A549 (cell line): ENCODE measurements around the gene PSMC3IP. TPM values are rescaled to one million over a fixed set of nuclear protein-coding genes. Genes with fewer than 3 reads are reported as not detected.
A peak's percentile ranks its signal among the peaks of the same experiment; 100 is the strongest.

Source experiments
- BHLHE40 ChIP-seq: IDR thresholded peaks from 2 replicates; pipeline ENCODE4 v1.6.1; 2012; ENCODE audit warnings: low read depth, low read length, inconsistent platforms
- CBX2 ChIP-seq: fragments of 200-600 bp; sonication (generic); IDR thresholded peaks from 2 replicates; pipeline ENCODE4 v1.6.1; 2016; ENCODE audit warnings: low read depth, mild to moderate bottlenecking, borderline replicate concordance
- CBX8 ChIP-seq: fragments of 200-600 bp; sonication (generic); IDR thresholded peaks from 2 replicates; pipeline ENCODE4 v1.6.1; 2016
- CHD2 ChIP-seq: fragments of 150-350 bp; IDR thresholded peaks from 2 replicates; pipeline ENCODE4 v1.6.1; 2014; ENCODE audit warnings: low read length; ENCODE audit not compliant: partially characterized antibody
- CHD4 ChIP-seq: fragments of 200-600 bp; sonication (generic); IDR thresholded peaks from 2 replicates; pipeline ENCODE4 v1.6.1; 2016; ENCODE audit warnings: antibody characterized with exemption, mild to moderate bottlenecking, borderline replicate concordance
- CTCF ChIP-seq: fragments of >200 bp; sonication (Bioruptor Twin); formaldehyde crosslinking; IDR thresholded peaks from 3 replicates; pipeline ENCODE4 v1.5.1; 2016
- E2F6 ChIP-seq: IDR thresholded peaks from 2 replicates; pipeline ENCODE4 v1.6.1; 2012; ENCODE audit warnings: low read depth, borderline replicate concordance
- ELK1 ChIP-seq: fragments of 150-350 bp; IDR thresholded peaks from 2 replicates; pipeline ENCODE4 v1.6.1; 2014; ENCODE audit warnings: low read depth, mild to moderate bottlenecking, low read length
- HEYL ChIP-seq: fragments of 250-450 bp; sonication (Bioruptor Pico); IDR thresholded peaks from 2 replicates; pipeline ENCODE4 v1.8.0; 2021; ENCODE audit warnings: mild to moderate bottlenecking, moderate library complexity
- HMGXB4 ChIP-seq: fragments of 250-450 bp; sonication (Bioruptor Pico); IDR thresholded peaks from 2 replicates; pipeline ENCODE4 v1.5.0; 2021; ENCODE audit warnings: mild to moderate bottlenecking, moderate library complexity, borderline replicate concordance
- HOXB5 ChIP-seq: fragments of 250-450 bp; sonication (Bioruptor Pico); IDR thresholded peaks from 2 replicates; pipeline ENCODE4 v1.5.0; 2020; ENCODE audit warnings: mild to moderate bottlenecking, moderate library complexity
- JUN ChIP-seq, 2 experiments: fragments of >200 bp; sonication (Bioruptor Twin); formaldehyde crosslinking; IDR thresholded peaks; 2 replicates in 1 of 2; 3 replicates in 1 of 2; pipeline ENCODE4 v1.6.1; 2016 to 2017
- JUNB ChIP-seq: fragments of >200 bp; sonication (Bioruptor Twin); formaldehyde crosslinking; IDR thresholded peaks from 2 replicates; pipeline ENCODE4 v1.6.1; 2016
- MAFK ChIP-seq: fragments of 450-650 bp; IDR thresholded peaks from 2 replicates; pipeline ENCODE4 v1.6.1; 2014; ENCODE audit not compliant: partially characterized antibody
- MAZ ChIP-seq: fragments of 150-350 bp; IDR thresholded peaks from 2 replicates; pipeline ENCODE4 v1.6.1; 2014; ENCODE audit warnings: antibody characterized with exemption, low read depth, low read length, borderline replicate concordance
- PBX3 ChIP-seq: IDR thresholded peaks from 2 replicates; pipeline ENCODE4 v1.6.1; 2012
- PHF8 ChIP-seq: fragments of 200-600 bp; sonication (generic); IDR thresholded peaks from 2 replicates; pipeline ENCODE4 v1.6.1; 2016; ENCODE audit warnings: low read depth, mild to moderate bottlenecking, antibody characterized with exemption, moderate library complexity, borderline replicate concordance
- POLR2AphosphoS2 ChIP-seq: conservative IDR thresholded peaks from 2 replicates; pipeline ENCODE4 v1.6.1; 2012; ENCODE audit warnings: low read length, improper control_type of control experiment, inconsistent platforms
- RARB ChIP-seq: fragments of 250-450 bp; sonication (Bioruptor Pico); IDR thresholded peaks from 2 replicates; pipeline ENCODE4 v1.8.0; 2021; ENCODE audit warnings: mild to moderate bottlenecking, moderate library complexity
- RCOR1 ChIP-seq: fragments of 150-350 bp; IDR thresholded peaks from 2 replicates; pipeline ENCODE4 v1.6.1; 2014; ENCODE audit warnings: antibody characterized with exemption, low read length, low read depth
- REST ChIP-seq: fragments of 200-600 bp; sonication (generic); IDR thresholded peaks from 2 replicates; pipeline ENCODE4 v1.6.1; 2016; ENCODE audit warnings: antibody characterized with exemption, mild to moderate bottlenecking, moderate library complexity
- SMC3 ChIP-seq: fragments of >200 bp; sonication (Bioruptor Twin); formaldehyde crosslinking; IDR thresholded peaks from 3 replicates; pipeline ENCODE4 v1.6.1; 2018; ENCODE audit warnings: inconsistent platforms
- ZC3H11A ChIP-seq: fragments of 450-650 bp; IDR thresholded peaks from 2 replicates; pipeline ENCODE4 v1.6.1; 2014; ENCODE audit warnings: antibody characterized with exemption, mild to moderate bottlenecking
- ZSCAN20 ChIP-seq: fragments of 250-450 bp; sonication (Bioruptor Pico); IDR thresholded peaks from 2 replicates; pipeline ENCODE4 v1.8.0; 2022; ENCODE audit warnings: mild to moderate bottlenecking, moderate library complexity
- polyA plus RNA-seq, 4 experiments: library from polyadenylated mRNA; depleted of rRNA in 3 of 4; stranded (reverse); fragments of >200 nt; fragmentation: RNase III in 1 of 4; extraction: RNeasy Plus Mini Kit Qiagen cat#74134 plus additional on column Dnase treatment in 1 of 4; gene quantifications; 2 replicates in 3 of 4; 3 replicates in 1 of 4; pipeline ENCODE4 v1.2.3, GENCODE V29; 2011 to 2017

Gene PSMC3IP
- polyA plus RNA-seq, 2 of the 4 experiments (the other 2 are of a cell fraction) = 26.1 to 37.9 TPM

GRCh38 chr17:42578282-42578869 lies 847 bp upstream of the PSMC3IP start (continued):
- TF ChIP-seq HMGXB4 (CRISPR knock-in tag) = no peak
- peak; percentile 86 for TF ChIP-seq CTCF
- TF ChIP-seq BHLHE40 = no peak
- 0 out of 2 replicates have a peak, but pooled peaks have one; percentile 19 for TF ChIP-seq MAZ
- no peak for TF ChIP-seq JUNB
- TF ChIP-seq ELK1 = no peak
- TF ChIP-seq E2F6 = no peak
- no peak for TF ChIP-seq CBX8
- no peak for TF ChIP-seq ZSCAN20
- TF ChIP-seq CBX2 = no peak
- TF ChIP-seq HEYL (CRISPR knock-in tag) = no peak
- TF ChIP-seq PHF8 = no peak
- no peak for TF ChIP-seq JUN (IDR thresholded peaks at IDR 0.05)
- TF ChIP-seq RARB (CRISPR knock-in tag) = no peak
- no peak for TF ChIP-seq CHD4
- no peak for TF ChIP-seq HOXB5 (CRISPR knock-in tag)
- TF ChIP-seq POLR2AphosphoS2 = no peak
- TF ChIP-seq SMC3 = peak; percentile 80
- TF ChIP-seq RCOR1 = no peak
- no peak for TF ChIP-seq MAFK
- no peak for TF ChIP-seq REST
- TF ChIP-seq ZC3H11A = no peak
- no peak for TF ChIP-seq CHD2
- TF ChIP-seq PBX3 = no peak
- TF ChIP-seq, all 56 proteins: peak for 7
